Neural cell (in vitro differentiated cells): Measurements from ENCODE around the gene LRRC55. TPM values are rescaled to one million over a fixed set of nuclear protein-coding genes. Genes with fewer than 3 reads are reported as not detected.

Experiments
- H2AFZ ChIP-seq: fragments of 200-600, 300-800 bp; sonication (generic), shearing (Covaris generic); 2 replicates; pipeline ENCODE4 v1.6.0; 2014; ENCODE audit warnings: low read depth, mild to moderate bottlenecking, antibody characterized with exemption, low read length, moderate library complexity
- H3F3A ChIP-seq: fragments of 200-600 bp; shearing (Covaris generic); 2 replicates; pipeline ENCODE4 v1.6.1; 2016; ENCODE audit warnings: mild to moderate bottlenecking, moderate library complexity, mixed read lengths, antibody characterized with exemption, low read length; ENCODE audit not compliant: insufficient read depth, poor library complexity, severe bottlenecking
- H3K27ac ChIP-seq: fragments of 200-600, 300-800 bp; sonication (generic), shearing (Covaris generic); 2 replicates; pipeline ENCODE4 v1.5.1; 2014; ENCODE audit warnings: mild to moderate bottlenecking, low read length, moderate library complexity
- H3K27me3 ChIP-seq: fragments of 300-800, 200-600 bp; sonication (generic), shearing (Covaris generic); 2 replicates; pipeline ENCODE4 v1.6.0; 2014; ENCODE audit warnings: mild to moderate bottlenecking, low read depth, low read length, moderate library complexity; ENCODE audit not compliant: insufficient read depth
- H3K36me3 ChIP-seq: fragments of 300-800, 200-600 bp; sonication (generic), shearing (Covaris generic); 2 replicates; pipeline ENCODE4 v1.5.1; 2014; ENCODE audit warnings: mild to moderate bottlenecking, antibody characterized with exemption, low read length, moderate library complexity; ENCODE audit not compliant: insufficient read depth
- H3K4me2 ChIP-seq: fragments of 300-800, 200-600 bp; sonication (generic), shearing (Covaris generic); 2 replicates; pipeline ENCODE4 v1.6.0; 2014; ENCODE audit warnings: mild to moderate bottlenecking, low read length
- H3K4me3 ChIP-seq: fragments of 300-800, 200-600 bp; sonication (generic), shearing (Covaris generic); 2 replicates; pipeline ENCODE4 v1.5.1; 2014; ENCODE audit warnings: mild to moderate bottlenecking, low read length, moderate library complexity
- H3K79me2 ChIP-seq: fragments of 200-600 bp; shearing (Covaris generic); replicated peaks from 2 replicates; pipeline ENCODE4 v1.6.0; 2014; ENCODE audit warnings: mild to moderate bottlenecking, low read length, moderate library complexity; ENCODE audit not compliant: insufficient read depth
- H3K9ac ChIP-seq: fragments of 300-800, 200-600 bp; sonication (generic), shearing (Covaris generic); 2 replicates; pipeline ENCODE4 v1.6.1; 2016; ENCODE audit warnings: mild to moderate bottlenecking, low read length, mixed read lengths
- H3K9me2 ChIP-seq: fragments of 200-600 bp; shearing (Covaris generic); 2 replicates; pipeline ENCODE4 v1.6.1; 2016; ENCODE audit warnings: mild to moderate bottlenecking, low read length, mixed read lengths; ENCODE audit not compliant: insufficient read depth
- H3K9me3 ChIP-seq: fragments of 200-600, 300-800 bp; sonication (generic), shearing (Covaris generic); 2 replicates; pipeline ENCODE4 v1.6.1; 2016; ENCODE audit warnings: mild to moderate bottlenecking, mixed run types, low read length, moderate library complexity, mixed read lengths
- H4K20me1 ChIP-seq: fragments of 200-600 bp; shearing (Covaris generic); 2 replicates; pipeline ENCODE4 v1.6.1; 2016; ENCODE audit warnings: mild to moderate bottlenecking, mixed run types; ENCODE audit not compliant: insufficient read depth
- CTCF ChIP-seq: fragments of 450-650 bp; IDR thresholded peaks from 2 replicates; pipeline ENCODE4 v1.5.1; 2014; ENCODE audit warnings: antibody characterized with exemption, mild to moderate bottlenecking, moderate library complexity; ENCODE audit not compliant: poor library complexity, severe bottlenecking
- EP300 ChIP-seq: fragments of 450-650 bp; conservative IDR thresholded peaks from 2 replicates; pipeline ENCODE4 v1.6.1; 2014; ENCODE audit warnings: antibody characterized with exemption, mild to moderate bottlenecking, moderate library complexity; ENCODE audit not compliant: poor library complexity, severe bottlenecking
- EZH2 ChIP-seq: fragments of 200-600, 300-800 bp; shearing (Covaris generic), sonication (generic); IDR thresholded peaks from 2 replicates; pipeline ENCODE4 v1.6.1; 2014; ENCODE audit warnings: antibody characterized with exemption, low read length, borderline replicate concordance, mild to moderate bottlenecking; ENCODE audit not compliant: insufficient read depth, poor library complexity, severe bottlenecking
- MXI1 ChIP-seq: fragments of 450-650 bp; conservative IDR thresholded peaks from 2 replicates; pipeline ENCODE4 v1.6.1; 2014; ENCODE audit warnings: antibody characterized with exemption, mild to moderate bottlenecking; ENCODE audit not compliant: poor library complexity, severe bottlenecking
- POLR2AphosphoS5 ChIP-seq: IDR thresholded peaks from 2 replicates; pipeline ENCODE4 v1.6.1; 2012
- RAD21 ChIP-seq: fragments of 450-650 bp; conservative IDR thresholded peaks from 2 replicates; pipeline ENCODE4 v1.6.1; 2014; ENCODE audit warnings: antibody characterized with exemption, mild to moderate bottlenecking, moderate library complexity
- REST ChIP-seq: IDR thresholded peaks from 2 replicates; pipeline ENCODE4 v1.6.1; 2012; ENCODE audit warnings: borderline replicate concordance
- SMC3 ChIP-seq: fragments of 450-650 bp; conservative IDR thresholded peaks from 2 replicates; pipeline ENCODE4 v1.6.1; 2014; ENCODE audit warnings: antibody characterized with exemption, mild to moderate bottlenecking, moderate library complexity; ENCODE audit not compliant: poor library complexity
- TAF1 ChIP-seq: IDR thresholded peaks from 2 replicates; pipeline ENCODE4 v1.6.1; 2012; ENCODE audit warnings: low read depth
- polyA plus RNA-seq: library from polyadenylated mRNA; depleted of rRNA; stranded (reverse); fragments of >200 nt; gene quantifications from 2 replicates; pipeline ENCODE4 v1.2.3, GENCODE V29; 2014

LRRC55 gene
- polyA plus RNA-seq, 1 donor from 2014 or later = 2.8 TPM

- no peaks in the 10 kb centered on the region for H3K79me2 ChIP-seq
- no peak overlapping the region for H3K27ac ChIP-seq
- H3K4me2 ChIP-seq = no peak overlapping the region
- H3K36me3 ChIP-seq = no peaks in the 10 kb centered on the region
- no peak overlapping the region for H3K9ac ChIP-seq
- no peaks in the 10 kb centered on the region for H3K9me2 ChIP-seq
- no peak overlapping the region for H3K4me3 ChIP-seq
- TF ChIP-seq REST (no peak), RAD21 (no peak), POLR2AphosphoS5 (no peak), EZH2 (no peak), CTCF (no peak), EP300 (no peak)
- no peaks in the 10 kb centered on the region for H4K20me1 ChIP-seq
- no peaks in the 10 kb centered on the region for H3K9me3 ChIP-seq
- H2AFZ ChIP-seq = no peak overlapping the region
- H3F3A ChIP-seq = no peaks in the 10 kb centered on the region
- no peaks in the 10 kb centered on the region for H3K27me3 ChIP-seq
Measured at GRCh38 chr11:57143459-57143858, 38.3 kb upstream of the LRRC55 start.

- H3K4me2 ChIP-seq = no peak overlapping the region
- H3K79me2 ChIP-seq = no peaks in the 10 kb centered on the region
- H3K4me3 ChIP-seq = no peak overlapping the region
- no peaks in the 10 kb centered on the region for H3K9me2 ChIP-seq
- H3K9me3 ChIP-seq = no peaks in the 10 kb centered on the region
- H3F3A ChIP-seq = no peaks in the 10 kb centered on the region
- no peaks in the 10 kb centered on the region for H3K27me3 ChIP-seq
- H3K27ac ChIP-seq = no peak overlapping the region
- no peak overlapping the region for H2AFZ ChIP-seq
- H3K36me3 ChIP-seq = no peaks in the 10 kb centered on the region
- no peak overlapping the region for H3K9ac ChIP-seq
- no peaks in the 10 kb centered on the region for H4K20me1 ChIP-seq
- TF ChIP-seq SMC3 (no peak), MXI1 (no peak), RAD21 (no peak), TAF1 (no peak), CTCF (no peak), REST (no peak), EP300 (no peak), POLR2AphosphoS5 (no peak), EZH2 (no peak)
Measured at GRCh38 chr11:57144075-57144474, 37.7 kb upstream of the LRRC55 start.
